Spleen (tissue), 11 donors: ENCODE measurements around the gene MYL12A. TPM values are rescaled to one million over a fixed set of nuclear protein-coding genes. Genes with fewer than 3 reads are reported as not detected.

Experiments used
- DNase-seq: peaks from one replicate; pipeline ENCODE4 v3.0.0-alpha.2; 2020
- H3K27ac ChIP-seq, 8 donors: fragments of 200-600 bp; sonication (generic) in 7 of 8; 1 replicate in 4 of 8; 2 replicates in 4 of 8; pipeline versions ENCODE4 v1.5.0 to v1.8.0; 2016 to 2021; ENCODE audit warnings: inconsistent platforms in 4 of 8, mild to moderate bottlenecking in 4 of 8, moderate library complexity in 1 of 8
- H3K27me3 ChIP-seq, 7 donors: fragments of 200-600 bp; sonication (generic) in 6 of 7; replicated peaks in 1 of 7; 1 replicate in 4 of 7; 2 replicates in 3 of 7; pipeline versions ENCODE4 v1.5.0 to v1.8.0; 2016 to 2021; ENCODE audit warnings: inconsistent platforms in 3 of 7, mild to moderate bottlenecking in 1 of 7
- H3K36me3 ChIP-seq, 6 donors: fragments of 200-600 bp; sonication (generic) in 5 of 6; 1 replicate in 4 of 6; 2 replicates in 2 of 6; pipeline versions ENCODE4 v1.5.0 to v1.8.0; 2016 to 2021; ENCODE audit warnings: inconsistent platforms in 2 of 6
- H3K4me1 ChIP-seq, 6 donors: fragments of 200-600 bp; sonication (generic) in 5 of 6; 1 replicate in 3 of 6; 2 replicates in 3 of 6; pipeline versions ENCODE4 v1.5.0 to v1.8.0; 2016 to 2021; ENCODE audit warnings: inconsistent platforms in 3 of 6
- H3K4me3 ChIP-seq, 8 donors: fragments of 200-600 bp; sonication (generic) in 7 of 8; 1 replicate in 4 of 8; 2 replicates in 4 of 8; pipeline versions ENCODE4 v1.5.0 to v1.8.0; 2016 to 2021; ENCODE audit warnings: inconsistent platforms in 4 of 8, mild to moderate bottlenecking in 4 of 8, moderate library complexity in 2 of 8
- H3K9me3 ChIP-seq, 8 donors: fragments of 200-600 bp; sonication (generic) in 7 of 8; 1 replicate in 4 of 8; 2 replicates in 4 of 8; pipeline versions ENCODE4 v1.5.0 to v1.8.0; 2016 to 2021; ENCODE audit warnings: inconsistent platforms in 4 of 8
- CTCF ChIP-seq, 11 experiments: fragments of 200-600 bp in 7 of 11; fragments of 450-650 bp in 4 of 11; sonication (generic) in 4 of 11; IDR thresholded peaks in 8 of 11; conservative IDR thresholded peaks in 3 of 11; 1 replicate in 7 of 11; 2 replicates in 4 of 11; pipeline versions ENCODE4 v1.4.0 to v1.8.0; 2016 to 2021; ENCODE audit warnings: antibody characterized with exemption in 11 of 11, inconsistent platforms in 4 of 11, mild to moderate bottlenecking in 1 of 11
- POLR2A ChIP-seq, 3 donors: fragments of 450-650 bp; IDR thresholded peaks; one replicate each; pipeline ENCODE4 v1.5.1; 2017; ENCODE audit warnings: antibody characterized with exemption in 3 of 3, mild to moderate bottlenecking in 1 of 3
- POLR2AphosphoS5 ChIP-seq, 3 donors: sonication (generic); formaldehyde crosslinking; IDR thresholded peaks; one replicate each; pipeline ENCODE4 v1.5.1; 2017; ENCODE audit warnings: antibody characterized with exemption in 3 of 3
- WGBS, 5 donors: extraction: QIAGEN DNeasy Blood & Tissue Kit in 3 of 5; methylation state at CpG; one replicate each; pipeline versions ENCODE4 v1.1.5 to v1.1.7; 2013 to 2018; 5-methylcytosine and 5-hydroxymethylcytosine counted together
- intact Hi-C: fragments of 100-400 bp; cut with DNase I; formaldehyde crosslinking; loops from one replicate; pipeline ENCODE4 v1.15.0; 2023; ENCODE audit warnings: low total_unique reads
- polyA plus RNA-seq, 3 donors: library from polyadenylated mRNA; stranded (reverse); fragments of 200-250 nt; gene quantifications; one replicate each; pipeline ENCODE4 v1.2.1, GENCODE V29; 2013
- total RNA-seq, 7 donors: library from RNA; depleted of rRNA in 3 of 7; stranded (reverse); fragments of >200 nt in 3 of 7; fragmentation: NEBNext Ultra II Directional in 4 of 7; extraction: Animal tissue kit (Norgen Biotek cat#: 25700) in 4 of 7; gene quantifications; one replicate each; pipeline versions ENCODE4 v1.1.0 to v1.2.1, GENCODE V29; 2016 to 2021
- donor health status: healthy with polysubstance abuse.
- donor health status: DM: no; HTN: no; CAD: no; lungs with moderate emphysema.
- donor health status: DM: no; HTN: no; CAD: no.
- donor health status: Bipolar disorder and iron deficiency.
- donor health status: healthy.
- donor health status: DM: no; HTN: no; CAD: no.
- donor health status: DM: yes; HTN: yes; CAD: no.

Gene MYL12A
- total and polyA plus RNA-seq, 10 donors: 422 to 675 (median 586) TPM

GRCh38 chr18:3221496-3221895, 26.1 kb upstream of the MYL12A start:
- H3K27ac ChIP-seq: no peak overlapping the region
- no peaks in the 10 kb centered on the region for H3K27me3 ChIP-seq
- 89 to 95% (median 94%) methylated on average over 6 of the region's 6 CpGs for WGBS, 5 donors
- intact Hi-C loops: no loop called here
- DNase-seq: no peak
- H3K9me3 ChIP-seq: no peaks in the 10 kb centered on the region
- no peaks in the 10 kb centered on the region for H3K36me3 ChIP-seq
- no peak for TF ChIP-seq POLR2A (IDR thresholded peaks at IDR 0.05)
- TF ChIP-seq POLR2AphosphoS5 (IDR thresholded peaks at IDR 0.05): no peak
- no peak for TF ChIP-seq CTCF (IDR thresholded peaks at IDR 0.05 in 8 of 11, conservative IDR thresholded peaks at IDR 0.05 in 3 of 11)
- H3K4me3 ChIP-seq: no peak overlapping the region
- H3K4me1 ChIP-seq: no peaks in the 10 kb centered on the region

GRCh38 chr18:3223356-3223755, 24.2 kb upstream of the MYL12A start:
- intact Hi-C loops: no loop called here
- WGBS, 5 donors: 46 to 71% (median 50%) methylated on average over 1 of the region's 1 CpG
- no peak overlapping the region for H3K4me3 ChIP-seq
- H3K36me3 ChIP-seq: no peaks in the 10 kb centered on the region
- TF ChIP-seq CTCF (IDR thresholded peaks at IDR 0.05 in 8 of 11, conservative IDR thresholded peaks at IDR 0.05 in 3 of 11) (no peak), POLR2A (IDR thresholded peaks at IDR 0.05) (no peak), POLR2AphosphoS5 (IDR thresholded peaks at IDR 0.05) (no peak)
- no peaks in the 10 kb centered on the region for H3K9me3 ChIP-seq
- H3K27ac ChIP-seq: no peak overlapping the region
- no peak for DNase-seq
- H3K27me3 ChIP-seq: no peaks in the 10 kb centered on the region
- no peaks in the 10 kb centered on the region for H3K4me1 ChIP-seq

GRCh38 chr18:3224223-3224622, 23.4 kb upstream of the MYL12A start:
- TF ChIP-seq POLR2AphosphoS5 (IDR thresholded peaks at IDR 0.05): no peak
- no peak for TF ChIP-seq POLR2A (IDR thresholded peaks at IDR 0.05)
- no peak for TF ChIP-seq CTCF (IDR thresholded peaks at IDR 0.05 in 8 of 11, conservative IDR thresholded peaks at IDR 0.05 in 3 of 11)
- WGBS, 5 donors: 71 to 91% (median 89%) methylated on average over 3 of the region's 3 CpGs
- no peak overlapping the region for H3K27ac ChIP-seq
- no peaks in the 10 kb centered on the region for H3K36me3 ChIP-seq
- no peaks in the 10 kb centered on the region for H3K4me1 ChIP-seq
- intact Hi-C loops: no loop called here
- DNase-seq: no peak
- H3K9me3 ChIP-seq: no peaks in the 10 kb centered on the region
- no peak overlapping the region for H3K4me3 ChIP-seq
- H3K27me3 ChIP-seq: no peaks in the 10 kb centered on the region

- no peaks in the 10 kb centered on the region for H3K9me3 ChIP-seq
- H3K27me3 ChIP-seq: no peaks in the 10 kb centered on the region
- no peak for DNase-seq
- no peak for TF ChIP-seq POLR2AphosphoS5 (IDR thresholded peaks at IDR 0.05)
- no peak for TF ChIP-seq CTCF (IDR thresholded peaks at IDR 0.05 in 8 of 11, conservative IDR thresholded peaks at IDR 0.05 in 3 of 11)
- no peak for TF ChIP-seq POLR2A (IDR thresholded peaks at IDR 0.05)
- no peaks in the 10 kb centered on the region for H3K36me3 ChIP-seq
- no peaks in the 10 kb centered on the region for H3K4me1 ChIP-seq
- intact Hi-C loops: no loop called here
- 53 to 94% (median 82%) methylated on average over 2 to 3 of the region's 3 CpGs for WGBS, 5 donors
- no peak overlapping the region for H3K27ac ChIP-seq
- no peak overlapping the region for H3K4me3 ChIP-seq
Measured at GRCh38 chr18:3225588-3225987, 22.0 kb upstream of the MYL12A start.
